Measurements from ENCODE around the gene ATP5F1D. TPM values are rescaled to one million over a fixed set of nuclear protein-coding genes. Genes with fewer than 3 reads are reported as not detected.
A peak's percentile ranks its signal among the peaks of the same experiment; 100 is the strongest.

The ATP5F1D gene
- total and polyA plus RNA-seq, 9 donors: 1.3 to 218 (median 138) TPM

DNA sequence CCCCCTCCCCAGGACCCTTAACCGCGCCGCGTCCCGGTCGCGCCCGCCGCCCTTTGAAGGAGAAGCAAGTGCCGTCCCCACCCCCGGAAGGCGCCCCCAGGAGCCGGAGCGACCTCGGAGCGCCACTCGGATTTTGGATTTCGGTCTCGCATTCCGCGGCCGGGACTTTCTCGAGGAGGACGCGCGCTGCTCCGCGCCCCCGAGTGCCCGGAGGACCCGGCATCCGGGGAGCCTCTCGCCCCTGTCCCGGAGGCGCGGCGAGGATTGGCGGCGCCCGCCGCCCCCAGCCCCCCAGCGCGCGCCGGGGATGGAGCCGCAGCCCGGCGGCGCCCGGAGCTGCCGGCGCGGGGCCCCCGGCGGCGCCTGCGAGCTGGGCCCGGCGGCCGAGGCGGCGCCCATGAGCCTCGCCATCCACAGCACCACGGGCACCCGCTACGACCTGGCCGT, 8.5 kb downstream of the ATP5F1D start:
- DNase-seq: no peak
- intact Hi-C loops (cut with DNase I): loop anchor here in 1 of 4 donors (10.0 kb wide), 2 partner anchors 225 to 795 kb away; partner anchors contain the start of genes CNN2, RNU6-2 and TMEM259
- H3K27me3 ChIP-seq: no peaks in the 10 kb centered on the region
- H3K36me3 ChIP-seq: no peaks in the 10 kb centered on the region
- H3K27ac ChIP-seq: peak overlapping the region; percentile 87 to 89
- H3K4me1 ChIP-seq (ENCODE audit: insufficient read depth): peaks cover 28% of the 10 kb centered on the region
- WGBS, 3 donors: 0 to 1% (median 0%) methylated on average over 16 to 67 of the region's 67 CpGs
- H3K4me3 ChIP-seq: peak overlapping the region; percentile 65
- no peaks in the 10 kb centered on the region for H3K9me3 ChIP-seq
- TF ChIP-seq EP300 (IDR thresholded peaks at IDR 0.05) (no peak), POLR2A (IDR thresholded peaks at IDR 0.05) (peak; percentile 90)
- TF ChIP-seq, protein P1, sequence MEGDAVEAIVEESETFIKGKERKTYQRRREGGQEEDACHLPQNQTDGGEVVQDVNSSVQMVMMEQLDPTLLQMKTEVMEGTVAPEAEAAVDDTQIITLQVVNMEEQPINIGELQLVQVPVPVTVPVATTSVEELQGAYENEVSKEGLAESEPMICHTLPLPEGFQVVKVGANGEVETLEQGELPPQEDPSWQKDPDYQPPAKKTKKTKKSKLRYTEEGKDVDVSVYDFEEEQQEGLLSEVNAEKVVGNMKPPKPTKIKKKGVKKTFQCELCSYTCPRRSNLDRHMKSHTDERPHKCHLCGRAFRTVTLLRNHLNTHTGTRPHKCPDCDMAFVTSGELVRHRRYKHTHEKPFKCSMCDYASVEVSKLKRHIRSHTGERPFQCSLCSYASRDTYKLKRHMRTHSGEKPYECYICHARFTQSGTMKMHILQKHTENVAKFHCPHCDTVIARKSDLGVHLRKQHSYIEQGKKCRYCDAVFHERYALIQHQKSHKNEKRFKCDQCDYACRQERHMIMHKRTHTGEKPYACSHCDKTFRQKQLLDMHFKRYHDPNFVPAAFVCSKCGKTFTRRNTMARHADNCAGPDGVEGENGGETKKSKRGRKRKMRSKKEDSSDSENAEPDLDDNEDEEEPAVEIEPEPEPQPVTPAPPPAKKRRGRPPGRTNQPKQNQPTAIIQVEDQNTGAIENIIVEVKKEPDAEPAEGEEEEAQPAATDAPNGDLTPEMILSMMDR (IDR thresholded peaks at IDR 0.05): no peak

DNA sequence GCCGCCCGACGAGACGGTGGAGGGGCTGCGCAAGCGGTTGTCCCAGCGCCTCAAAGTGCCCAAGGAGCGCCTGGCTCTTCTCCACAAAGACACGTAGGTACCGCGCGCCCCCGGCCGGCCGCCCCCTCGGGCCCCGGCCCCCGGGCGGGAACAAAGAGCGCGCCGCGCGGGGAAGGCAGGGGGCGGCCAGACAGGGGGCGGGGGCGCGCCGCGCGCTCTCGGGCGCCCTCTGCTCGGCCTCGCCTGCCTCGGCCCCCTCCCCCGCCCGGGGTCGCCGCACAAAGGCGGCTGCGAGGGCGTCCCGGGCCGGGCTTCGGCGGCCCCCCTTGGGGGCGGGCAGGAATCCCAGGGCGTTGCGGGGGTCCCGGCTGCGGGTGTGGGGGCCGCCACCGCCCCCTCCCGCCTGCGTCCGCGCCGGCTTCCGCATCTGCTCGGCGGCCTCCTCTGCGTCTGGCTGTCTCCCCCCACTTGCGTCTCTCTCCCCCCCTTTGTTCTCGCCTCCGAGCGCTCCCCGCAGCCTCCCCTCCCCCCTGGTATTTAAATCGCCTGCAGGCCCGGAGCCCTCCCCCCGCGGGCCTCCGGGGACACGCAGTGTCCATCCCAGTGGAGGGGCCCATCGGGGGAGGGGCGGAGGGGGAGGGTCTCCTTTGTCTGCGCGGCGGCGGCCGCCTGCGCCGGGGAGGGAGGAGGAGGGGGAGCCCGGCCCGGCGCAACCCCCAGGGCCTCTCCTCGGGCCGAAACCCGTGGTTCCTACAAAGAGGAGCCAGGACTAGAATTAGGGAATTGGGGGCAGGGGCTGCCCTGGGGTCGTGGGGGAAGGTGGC, 9.1 kb downstream of the ATP5F1D start:
- intact Hi-C loops (cut with DNase I): no loop called here
- peak overlapping the region; percentile 65 for H3K4me3 ChIP-seq
- H3K4me1 ChIP-seq (ENCODE audit: insufficient read depth): peaks cover 22% of the 10 kb centered on the region
- H3K36me3 ChIP-seq: no peaks in the 10 kb centered on the region
- TF ChIP-seq, protein P1 (IDR thresholded peaks at IDR 0.05): no peak
- TF ChIP-seq POLR2A (IDR thresholded peaks at IDR 0.05): no peak
- TF ChIP-seq EP300 (IDR thresholded peaks at IDR 0.05): no peak
- WGBS, 3 donors: 0% methylated on average over 21 to 90 of the region's 90 CpGs
- no peaks in the 10 kb centered on the region for H3K27me3 ChIP-seq
- no peaks in the 10 kb centered on the region for H3K9me3 ChIP-seq
- peak; percentile 73 to 82 (median 78) for DNase-seq
- peak overlapping the region; percentile 87 to 89 for H3K27ac ChIP-seq

DNA sequence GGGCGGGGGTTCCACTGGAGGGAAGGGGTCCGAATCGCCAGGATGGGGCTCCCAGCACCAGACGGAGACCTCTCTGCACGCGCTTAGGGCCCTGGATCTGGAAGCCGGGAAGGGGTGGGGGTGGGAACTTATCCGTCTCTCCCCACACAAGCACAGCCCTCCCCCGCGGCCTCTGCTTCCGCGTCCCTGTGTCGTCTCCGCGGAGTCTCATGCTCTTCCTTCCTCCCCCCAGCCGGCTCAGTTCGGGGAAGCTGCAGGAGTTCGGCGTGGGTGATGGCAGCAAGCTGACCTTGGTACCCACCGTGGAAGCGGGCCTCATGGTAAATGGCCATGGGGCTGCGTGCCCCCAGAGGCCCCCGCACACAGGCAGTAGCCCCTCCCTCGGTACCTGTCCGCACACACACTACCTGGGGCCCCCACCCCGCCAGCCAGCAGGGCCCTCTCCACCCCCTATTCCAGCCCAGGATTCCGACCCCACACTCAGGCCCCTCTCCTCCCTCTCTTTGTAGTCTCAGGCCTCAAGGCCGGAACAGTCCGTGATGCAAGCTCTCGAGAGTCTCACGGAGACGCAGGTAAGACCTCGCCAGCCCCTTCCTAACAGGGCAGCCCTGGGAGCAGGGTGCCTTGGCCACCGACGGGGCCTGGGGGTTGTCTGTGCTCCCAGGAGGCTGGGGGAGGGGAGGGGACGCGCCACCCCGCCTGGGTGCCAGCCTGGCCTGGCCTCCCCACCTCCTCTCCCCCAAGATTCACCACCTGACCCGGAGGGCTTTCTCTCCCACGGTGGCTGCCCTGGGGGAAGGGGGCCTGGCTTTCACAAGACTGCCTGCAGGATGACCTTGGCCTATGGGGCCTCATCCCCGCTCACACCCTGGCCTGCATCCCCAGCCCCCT, 10.0 kb downstream of the ATP5F1D start:
- Histone ChIP-seq H3K9me3 (no peaks in the 10 kb centered on the region), H3K4me1 (ENCODE audit: insufficient read depth) (peaks cover 22% of the 10 kb centered on the region), H3K4me3 (peak overlapping the region; percentile 65), H3K36me3 (no peaks in the 10 kb centered on the region), H3K27me3 (no peaks in the 10 kb centered on the region), H3K27ac (peak overlapping the region; percentile 87 to 89)
- peak; percentile 66 to 77 (median 74) for DNase-seq
- TF ChIP-seq POLR2A (IDR thresholded peaks at IDR 0.05) (no peak), EP300 (IDR thresholded peaks at IDR 0.05) (no peak)
- TF ChIP-seq, protein P1 (IDR thresholded peaks at IDR 0.05): no peak
- WGBS, 3 donors: 5 to 7% (median 5%) methylated on average over 37 to 41 of the region's 41 CpGs
- intact Hi-C loops (cut with DNase I): no loop called here

DNA sequence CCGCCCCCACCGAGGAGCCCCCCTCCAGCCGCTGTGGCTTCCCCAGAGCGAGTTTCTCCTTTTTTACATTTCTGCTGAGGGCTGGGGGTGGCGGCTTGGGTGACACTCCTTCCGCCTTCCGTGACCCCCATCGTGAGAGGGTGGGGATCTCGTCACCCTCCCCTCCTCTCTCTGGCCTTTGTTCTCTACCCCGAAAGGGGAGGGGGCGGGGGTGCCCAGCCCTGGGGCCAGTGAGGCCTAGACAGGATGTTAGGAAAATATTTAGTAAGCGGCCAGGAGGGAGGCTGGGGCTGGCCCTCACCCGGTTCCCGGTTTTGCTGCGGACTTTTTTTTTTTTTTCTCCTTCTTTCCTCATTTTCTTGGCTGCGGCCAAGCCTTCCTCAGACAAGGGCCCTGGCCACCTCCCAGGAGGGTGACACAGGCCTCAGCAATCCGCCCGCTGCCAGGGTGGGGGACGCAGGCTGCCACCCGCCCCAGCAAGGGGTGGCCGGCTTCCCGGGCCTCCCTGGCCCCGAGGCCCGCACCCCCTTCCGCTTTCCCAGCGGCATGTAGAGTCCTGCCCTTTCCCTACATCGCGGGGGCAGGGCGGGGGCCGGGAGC, 10.8 kb downstream of the ATP5F1D start:
- 1 to 2% (median 1%) methylated on average over 26 to 30 of the region's 30 CpGs for WGBS, 3 donors
- TF ChIP-seq, protein P1 (IDR thresholded peaks at IDR 0.05): no peak
- TF ChIP-seq EP300 (IDR thresholded peaks at IDR 0.05): peak; percentile 48
- TF ChIP-seq POLR2A (IDR thresholded peaks at IDR 0.05): no peak
- peak overlapping the region; percentile 65 for H3K4me3 ChIP-seq
- peak in 4 of 5 donors; percentile 90 to 94 (median 91) for DNase-seq
- peak overlapping the region; percentile 87 to 89 for H3K27ac ChIP-seq
- no peaks in the 10 kb centered on the region for H3K9me3 ChIP-seq
- no peaks in the 10 kb centered on the region for H3K27me3 ChIP-seq
- intact Hi-C loops (cut with DNase I): no loop called here
- peaks cover 22% of the 10 kb centered on the region for H3K4me1 ChIP-seq (ENCODE audit: insufficient read depth)
- H3K36me3 ChIP-seq: no peaks in the 10 kb centered on the region
